SK-N-DZ (cell line): ENCODE measurements around the gene PDCD6IP. TPM values are rescaled to one million over a fixed set of nuclear protein-coding genes. Genes with fewer than 3 reads are reported as not detected.
"Not testable (repeated sequence)": the region's sequence is repeated elsewhere in the genome, so short reads cannot be mapped to it uniquely, and the experiment has no call there.

ENCODE experiments used
- DNase-seq: peaks from one replicate; pipeline ENCODE4 v3.0.0-alpha.2; 2015; ENCODE audit warnings: low spot score
- polyA plus RNA-seq, 2 experiments: library from polyadenylated mRNA; depleted of rRNA; stranded (reverse); fragments of >200 nt; gene quantifications; 2 replicates each; pipeline ENCODE4 v1.2.3, GENCODE V29; 2014

PDCD6IP gene
- polyA plus RNA-seq (2014; cell fraction: cytosol; rRNA removed), result 77.3 and 84.8 TPM in 2 replicates
- polyA plus RNA-seq (2014; cell fraction: nucleus; rRNA removed), result 133 and 183 TPM in 2 replicates

- DNase-seq, result peak; percentile 94
Observed at GRCh38 chr3:33798418-33799201, at the start of gene PDCD6IP. TSS of gene PDCD6IP (plus strand) at chr3:33798630. CDS start at chr3:33798729, 99 bp downstream.

GRCh38 chr3:33749546-33750210 is 48.8 kb upstream of the PDCD6IP start:
- no peak for DNase-seq

- DNase-seq, result no peak
Observed at GRCh38 chr3:33750211-33750548, 48.2 kb upstream of the PDCD6IP start.

GRCh38 chr3:33751336-33751735 is 47.1 kb upstream of the PDCD6IP start:
- no peak for DNase-seq

GRCh38 chr3:33754391-33754790 is 44.0 kb upstream of the PDCD6IP start:
- DNase-seq, result not testable (repeated sequence)

GRCh38 chr3:33758281-33758680 is 40.1 kb upstream of the PDCD6IP start:
- no peak for DNase-seq

GRCh38 chr3:33758864-33759263 is 39.6 kb upstream of the PDCD6IP start:
- no peak for DNase-seq

GRCh38 chr3:33768578-33769330 is 29.7 kb upstream of the PDCD6IP start:
- no peak for DNase-seq

- DNase-seq, result no peak
Observed at GRCh38 chr3:33773637-33774036, 24.8 kb upstream of the PDCD6IP start.

GRCh38 chr3:33775363-33775762 is 23.1 kb upstream of the PDCD6IP start:
- no peak for DNase-seq

- DNase-seq, result no peak
Observed at GRCh38 chr3:33777996-33778395, 20.4 kb upstream of the PDCD6IP start.

GRCh38 chr3:33779751-33780150 is 18.7 kb upstream of the PDCD6IP start:
- DNase-seq, result no peak

- not testable (repeated sequence) for DNase-seq
Observed at GRCh38 chr3:33781413-33781812, 17.0 kb upstream of the PDCD6IP start.

GRCh38 chr3:33786565-33787327 is 11.7 kb upstream of the PDCD6IP start:
- DNase-seq, result peak; percentile 22

GRCh38 chr3:33787328-33788009 is 11.0 kb upstream of the PDCD6IP start:
- DNase-seq, result peak; percentile 80

- no peak for DNase-seq
Observed at GRCh38 chr3:33789183-33789954, 9.1 kb upstream of the PDCD6IP start.

- no peak for DNase-seq
Observed at GRCh38 chr3:33790091-33790490, 8.3 kb upstream of the PDCD6IP start.

- no peak for DNase-seq
Observed at GRCh38 chr3:33791477-33792166, 6.8 kb upstream of the PDCD6IP start.

GRCh38 chr3:33792167-33792892 is 6.1 kb upstream of the PDCD6IP start:
- DNase-seq, result no peak
